ENCODE data around the gene PRDM15.

DNA sequence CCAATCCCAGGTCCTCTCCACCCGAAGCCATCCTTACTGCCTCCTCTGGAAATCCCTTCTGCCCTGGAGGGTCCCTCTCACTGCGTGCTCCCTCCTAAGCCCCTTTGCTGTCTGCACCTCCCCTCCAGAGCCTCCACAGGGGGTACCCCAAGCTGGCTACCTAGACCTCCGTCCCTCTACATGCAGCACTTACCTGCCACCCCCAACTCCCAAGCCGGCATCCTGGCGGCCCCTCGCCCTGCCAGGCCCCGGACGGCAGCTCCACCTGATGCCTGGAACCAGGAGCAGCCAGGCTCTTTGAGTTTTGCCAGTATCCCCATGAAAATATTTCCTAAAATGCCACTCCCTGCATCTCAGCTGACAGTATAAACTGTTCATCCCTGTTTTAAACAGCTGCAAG, 4.1 kb downstream of the PRDM15 start:
- TF ChIP-seq, protein P1, sequence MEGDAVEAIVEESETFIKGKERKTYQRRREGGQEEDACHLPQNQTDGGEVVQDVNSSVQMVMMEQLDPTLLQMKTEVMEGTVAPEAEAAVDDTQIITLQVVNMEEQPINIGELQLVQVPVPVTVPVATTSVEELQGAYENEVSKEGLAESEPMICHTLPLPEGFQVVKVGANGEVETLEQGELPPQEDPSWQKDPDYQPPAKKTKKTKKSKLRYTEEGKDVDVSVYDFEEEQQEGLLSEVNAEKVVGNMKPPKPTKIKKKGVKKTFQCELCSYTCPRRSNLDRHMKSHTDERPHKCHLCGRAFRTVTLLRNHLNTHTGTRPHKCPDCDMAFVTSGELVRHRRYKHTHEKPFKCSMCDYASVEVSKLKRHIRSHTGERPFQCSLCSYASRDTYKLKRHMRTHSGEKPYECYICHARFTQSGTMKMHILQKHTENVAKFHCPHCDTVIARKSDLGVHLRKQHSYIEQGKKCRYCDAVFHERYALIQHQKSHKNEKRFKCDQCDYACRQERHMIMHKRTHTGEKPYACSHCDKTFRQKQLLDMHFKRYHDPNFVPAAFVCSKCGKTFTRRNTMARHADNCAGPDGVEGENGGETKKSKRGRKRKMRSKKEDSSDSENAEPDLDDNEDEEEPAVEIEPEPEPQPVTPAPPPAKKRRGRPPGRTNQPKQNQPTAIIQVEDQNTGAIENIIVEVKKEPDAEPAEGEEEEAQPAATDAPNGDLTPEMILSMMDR (IDR thresholded peaks at IDR 0.05) = no peak
- TF ChIP-seq POLR2AphosphoS5 (IDR thresholded peaks at IDR 0.05) = no peak
